ENCODE results near the gene FGFBP3.
A peak's percentile ranks its signal among the peaks of the same experiment; 100 is the strongest.

The FGFBP3 gene, protein sequence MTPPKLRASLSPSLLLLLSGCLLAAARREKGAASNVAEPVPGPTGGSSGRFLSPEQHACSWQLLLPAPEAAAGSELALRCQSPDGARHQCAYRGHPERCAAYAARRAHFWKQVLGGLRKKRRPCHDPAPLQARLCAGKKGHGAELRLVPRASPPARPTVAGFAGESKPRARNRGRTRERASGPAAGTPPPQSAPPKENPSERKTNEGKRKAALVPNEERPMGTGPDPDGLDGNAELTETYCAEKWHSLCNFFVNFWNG

DNA sequence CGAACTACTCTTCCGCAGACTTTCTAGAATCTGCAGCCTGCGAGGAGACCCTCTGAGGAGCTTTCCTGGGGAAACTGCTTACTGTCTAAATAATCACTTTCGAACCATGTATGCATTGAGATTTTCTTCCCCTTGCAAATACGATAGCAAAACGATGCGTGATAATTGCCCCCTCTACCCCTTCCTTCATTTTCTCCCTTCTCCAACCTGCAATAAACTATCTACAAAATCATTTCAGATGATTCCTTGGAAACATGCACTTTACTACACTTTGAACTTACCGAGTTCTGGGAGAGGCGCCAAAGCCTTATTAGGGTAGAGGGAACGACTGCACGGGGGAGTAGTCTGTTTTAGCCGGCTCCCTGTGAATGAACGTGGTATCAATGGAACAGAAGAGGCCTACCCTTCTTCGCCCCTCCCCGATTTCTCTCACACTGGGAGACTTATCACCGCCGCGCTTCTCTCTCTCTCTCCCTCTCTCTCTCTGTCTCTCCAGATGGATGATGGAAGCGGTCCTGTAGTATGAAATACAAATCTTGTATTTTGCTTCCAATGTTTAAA lies at the start of gene FGFBP3:
Gene FGFBP3, minus strand, starts transcription at position 370 of the 561 bp plus-strand sequence. CDS start 517 bp downstream, outside the sequence.
- DNase-seq (ENCODE audit: low read depth in 2 of 2) = no peak

DNA sequence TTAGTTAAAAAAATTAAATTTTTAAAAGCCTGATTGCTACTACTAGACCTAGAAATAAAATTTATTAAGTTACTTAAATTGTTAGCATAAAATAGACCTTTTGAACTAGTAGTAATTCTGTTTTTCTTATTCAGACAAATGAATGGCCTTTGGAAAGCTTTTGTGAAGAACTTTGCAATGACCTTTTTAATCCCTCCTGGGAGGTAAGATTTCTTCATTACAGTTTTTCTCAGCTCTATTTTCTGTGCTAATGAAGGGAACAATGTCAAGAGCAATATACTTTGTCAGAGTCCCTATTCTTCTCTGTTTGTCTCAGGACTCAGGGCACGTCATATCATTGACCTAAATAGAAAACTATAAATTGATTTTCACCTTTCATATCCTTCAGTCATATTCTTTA lies 47.8 kb upstream of the FGFBP3 start:
- DNase-seq (ENCODE audit: low read depth in 2 of 2) = no peak

DNA sequence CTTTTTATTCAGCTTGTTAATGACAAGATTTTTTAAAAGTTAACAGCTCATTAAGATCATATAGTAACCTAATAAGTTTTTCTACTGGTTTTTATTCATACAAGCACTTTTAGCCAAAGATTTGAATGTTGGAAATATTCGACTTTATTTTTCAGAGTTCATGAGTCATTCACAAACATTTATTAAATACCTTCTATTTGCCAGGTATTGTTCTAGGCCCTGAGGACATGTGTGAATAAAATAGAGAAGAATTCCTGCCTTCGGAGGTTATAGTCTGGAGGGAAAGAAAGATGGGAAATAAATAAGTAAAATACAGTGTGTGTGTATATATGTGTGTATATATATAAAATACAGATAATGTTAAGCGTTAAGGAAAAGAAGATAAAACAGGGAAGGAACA lies 45.8 kb upstream of the FGFBP3 start:
- no peak for DNase-seq (ENCODE audit: low read depth in 2 of 2)

DNA sequence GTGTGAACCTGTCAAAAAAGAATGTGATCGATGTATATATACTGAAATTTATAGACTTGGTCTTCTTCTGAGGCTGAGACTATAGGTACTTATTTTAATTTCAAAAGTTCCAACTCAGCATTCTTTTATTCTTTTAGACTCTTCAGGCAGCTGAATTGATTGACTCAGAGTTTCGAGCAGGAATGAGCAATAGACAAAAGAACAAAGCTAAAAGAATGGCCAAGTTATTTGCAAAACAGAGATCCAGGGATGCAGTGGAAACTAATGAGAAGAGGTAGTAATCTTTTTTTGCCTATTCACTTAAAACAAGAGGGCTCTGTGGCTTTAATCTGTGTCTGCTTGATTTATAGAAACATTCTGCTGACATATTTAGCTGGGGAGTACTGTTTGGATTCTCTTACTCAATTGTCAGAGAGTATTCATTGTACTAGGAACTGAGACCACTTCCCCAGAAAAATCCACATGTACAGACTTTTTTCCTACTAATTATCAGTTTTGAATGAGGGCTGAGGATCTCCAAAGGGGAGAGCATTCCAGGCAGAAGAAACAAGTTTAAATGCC lies 44.4 kb upstream of the FGFBP3 start:
- no peak for DNase-seq (ENCODE audit: low read depth in 2 of 2)

DNA sequence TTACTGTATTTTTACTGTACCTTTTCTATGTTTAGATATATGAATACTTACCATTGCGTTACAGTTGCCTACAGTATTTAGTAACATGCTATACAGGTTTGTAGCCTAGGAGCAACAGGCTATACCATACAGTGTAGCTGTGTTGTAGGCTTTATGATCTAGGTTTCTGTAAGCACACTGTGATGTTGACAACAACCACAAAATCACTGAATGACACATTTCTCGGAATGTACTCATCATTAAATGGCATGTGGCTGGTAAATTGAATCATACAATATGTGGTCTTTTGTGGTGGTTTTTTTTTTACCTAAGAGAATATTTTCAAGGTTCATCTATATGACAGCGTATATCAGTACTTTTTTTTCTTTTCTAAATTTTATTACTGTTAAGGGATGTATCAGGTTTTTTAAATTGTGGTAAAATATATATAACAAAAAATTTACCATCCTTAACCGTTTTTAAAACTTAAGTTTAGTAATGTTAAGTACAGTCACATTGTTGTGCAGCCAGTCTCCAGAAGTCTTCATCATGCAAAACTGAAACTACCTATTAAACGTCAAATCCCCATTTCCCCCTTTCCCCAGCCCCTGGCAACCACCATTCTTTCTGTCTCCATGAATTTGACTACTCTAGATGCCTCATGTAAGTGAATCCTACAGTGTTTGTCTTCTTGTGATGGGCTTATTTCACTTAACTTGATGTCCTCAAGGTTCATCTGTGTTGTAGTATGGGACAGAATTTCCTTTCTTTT lies 35.8 kb upstream of the FGFBP3 start:
- DNase-seq (ENCODE audit: low read depth in 2 of 2) = no peak

DNA sequence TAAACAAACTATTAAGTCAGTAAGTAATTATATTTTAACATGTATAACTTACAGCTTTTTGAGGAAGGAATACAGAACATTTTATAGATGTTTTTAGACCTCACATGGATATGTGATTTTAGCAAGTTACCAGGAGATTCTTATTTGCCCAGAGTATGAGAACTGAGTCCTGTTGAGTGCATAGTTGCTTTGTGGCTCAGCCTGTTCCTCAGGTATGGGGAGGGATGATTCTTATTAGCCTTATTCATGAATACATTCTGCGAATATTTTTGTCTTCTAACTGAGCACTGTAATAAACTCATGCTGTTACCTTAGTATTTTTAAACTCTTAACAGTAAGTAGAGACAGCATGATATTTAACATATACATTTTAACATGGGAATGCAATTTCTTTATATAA lies 32.1 kb upstream of the FGFBP3 start:
- DNase-seq (ENCODE audit: low read depth in 2 of 2) = no peak

DNA sequence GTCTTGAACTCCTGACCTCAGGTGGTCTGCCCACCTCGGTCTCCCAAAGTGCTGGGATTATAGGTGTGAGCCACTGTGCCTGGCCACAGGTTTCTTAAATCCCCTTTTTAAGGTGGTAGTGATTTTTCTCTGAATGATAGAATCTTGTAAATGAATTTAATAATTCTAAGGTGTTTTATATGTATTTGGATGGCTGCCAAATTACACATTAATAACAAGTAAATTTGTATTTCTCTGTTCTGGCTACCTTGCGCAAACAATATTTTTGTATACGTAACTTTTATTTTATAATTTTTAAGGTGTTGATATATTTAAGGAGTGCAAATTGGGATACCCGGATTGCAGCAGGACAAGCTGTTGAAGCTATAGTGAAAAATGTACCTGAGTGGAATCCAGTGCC lies 30.4 kb upstream of the FGFBP3 start:
- no peak for DNase-seq (ENCODE audit: low read depth in 2 of 2)

DNA sequence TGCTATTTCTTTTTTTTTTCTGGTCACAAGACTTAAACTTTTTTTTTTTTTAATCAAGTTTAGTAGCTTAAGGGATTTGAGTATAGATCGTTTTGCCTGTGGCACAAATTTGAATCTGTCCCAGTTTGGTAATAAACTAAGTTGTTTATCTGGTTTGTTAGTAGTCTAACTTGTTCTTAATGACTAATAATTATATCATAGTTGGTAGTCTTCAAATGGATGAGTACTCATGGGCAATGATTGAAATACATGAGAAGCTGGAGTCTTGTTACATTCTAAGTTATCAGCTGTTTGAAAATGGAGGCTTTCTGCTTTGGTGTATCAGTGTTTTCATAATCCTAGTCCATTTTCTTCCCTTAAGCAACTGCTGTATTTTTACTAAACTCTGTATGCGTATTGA lies 26.6 kb upstream of the FGFBP3 start:
- no peak for DNase-seq (ENCODE audit: low read depth in 2 of 2)

DNA sequence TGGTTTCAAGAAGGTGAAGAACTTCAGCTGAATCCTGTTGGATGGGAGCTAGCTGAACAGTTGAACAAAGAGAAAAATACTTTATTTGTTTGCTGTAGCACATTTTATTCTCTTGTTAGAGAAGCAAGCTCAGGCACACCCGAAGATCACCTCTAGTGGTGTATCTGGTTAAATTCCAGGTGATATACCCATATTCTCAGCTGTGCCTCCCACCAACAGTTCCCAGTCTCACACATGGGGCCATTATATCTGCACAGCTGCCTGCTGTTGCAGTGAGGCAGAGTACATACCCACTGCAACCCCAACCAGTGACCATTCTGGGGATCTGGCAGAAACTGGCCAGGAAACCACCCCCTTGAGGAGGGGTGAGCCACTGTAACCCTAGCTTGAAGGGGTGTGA lies 23.5 kb upstream of the FGFBP3 start:
- DNase-seq (ENCODE audit: low read depth in 2 of 2) = no peak

DNA sequence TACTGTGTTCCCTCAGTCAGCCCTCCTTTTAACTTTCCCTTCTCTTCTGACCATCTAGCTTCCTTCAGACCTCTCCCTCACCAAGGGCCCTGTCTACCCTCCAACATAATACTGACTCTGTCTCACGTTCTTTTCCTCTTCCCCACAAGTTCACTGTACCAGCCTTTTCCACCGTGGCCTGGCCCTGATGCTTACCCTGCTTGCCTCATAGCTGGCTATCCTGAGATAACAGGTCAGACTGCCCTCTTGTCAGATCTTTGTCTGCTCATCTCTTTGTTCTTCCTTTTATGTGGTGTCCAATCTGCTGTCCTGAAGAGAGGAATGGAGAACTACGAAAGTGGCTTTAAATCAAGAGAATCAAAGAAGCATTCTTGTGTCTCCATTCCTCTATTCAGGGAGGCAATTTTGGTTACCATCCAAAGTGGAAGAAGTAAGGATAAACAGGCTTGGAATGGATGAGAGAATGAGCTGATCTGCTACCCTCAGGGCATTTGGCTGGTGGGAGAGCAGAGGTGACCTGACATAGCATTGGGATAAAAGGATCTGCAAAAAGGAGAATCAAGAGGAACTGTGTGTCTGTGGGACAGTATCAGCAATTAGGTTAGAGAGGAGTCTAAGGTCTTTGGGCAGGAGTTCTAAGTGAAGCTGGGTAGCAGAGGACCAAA lies 22.4 kb upstream of the FGFBP3 start:
- no peak for DNase-seq (ENCODE audit: low read depth in 2 of 2)

DNA sequence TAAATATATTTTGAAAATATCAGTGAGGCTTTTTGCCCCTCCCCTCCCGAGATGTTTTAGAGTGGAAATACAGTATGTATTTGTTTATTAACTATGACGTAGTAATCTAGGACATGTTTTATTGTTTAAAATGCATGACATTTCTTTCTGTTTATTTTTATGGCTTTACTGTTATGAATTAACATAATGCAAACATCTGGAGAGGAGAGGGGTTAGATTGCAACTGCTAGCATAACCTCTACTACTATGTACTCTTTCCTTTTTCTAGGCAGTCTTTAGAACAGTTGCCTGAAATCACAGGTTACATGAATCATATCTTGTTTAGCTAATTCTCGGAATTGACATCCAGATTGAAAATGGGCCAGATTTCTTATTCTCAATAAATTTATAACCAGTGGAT lies 21.7 kb upstream of the FGFBP3 start:
- no peak for DNase-seq (ENCODE audit: low read depth in 2 of 2)

DNA sequence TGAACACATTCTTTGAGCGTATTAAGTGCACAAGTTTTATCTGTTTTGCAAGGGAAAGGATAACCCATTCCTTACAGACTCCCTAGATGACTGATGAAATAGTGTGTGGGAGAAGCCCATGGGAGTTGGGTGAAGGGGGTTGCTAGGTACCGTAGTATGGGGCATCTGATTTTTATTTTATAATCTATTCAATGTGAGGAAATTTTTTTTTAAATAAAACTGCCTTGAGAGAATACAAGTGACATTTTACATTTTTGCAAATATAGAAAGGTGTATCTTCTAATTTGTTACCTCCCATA lies 15.7 kb upstream of the FGFBP3 start:
- no peak for DNase-seq (ENCODE audit: low read depth in 2 of 2)

DNA sequence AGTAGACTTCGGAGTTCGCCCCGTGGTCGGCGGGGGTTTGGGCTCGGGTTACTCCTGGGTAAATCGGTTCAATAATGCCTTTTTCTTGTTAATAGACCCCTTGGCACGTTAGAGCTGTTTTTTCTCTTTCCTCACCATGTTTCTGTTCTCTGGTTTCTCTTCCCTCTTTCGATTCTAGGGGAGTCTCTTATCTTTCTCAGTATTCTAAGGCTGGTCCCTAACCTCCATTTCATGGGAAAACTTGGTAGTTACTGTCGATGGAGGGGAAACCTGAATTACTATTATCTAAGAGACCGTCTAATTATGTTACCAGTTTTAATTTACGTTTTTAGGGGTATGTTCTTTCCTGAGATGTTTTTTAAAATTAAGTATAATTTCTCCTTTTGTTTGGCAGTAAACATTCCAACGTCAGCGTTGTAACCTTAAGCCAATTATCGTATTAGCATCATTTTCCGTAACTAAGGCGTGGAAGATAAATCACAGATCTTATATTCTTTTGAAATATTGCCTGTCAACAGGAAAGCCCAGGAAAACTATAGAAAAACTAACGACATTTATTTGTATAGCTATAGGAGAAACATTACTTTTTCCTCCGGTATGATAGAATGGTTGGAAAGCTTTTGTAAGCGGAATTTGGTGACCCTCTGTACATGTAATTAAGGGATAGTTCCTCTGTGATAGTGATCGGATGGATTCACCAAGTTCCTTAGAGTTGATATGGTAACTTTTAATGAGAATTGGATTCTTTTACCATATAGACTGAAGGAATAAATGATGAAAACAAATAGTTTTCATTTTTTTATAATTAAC lies 15.1 kb upstream of the FGFBP3 start:
- no peak for DNase-seq (ENCODE audit: low read depth in 2 of 2)

DNA sequence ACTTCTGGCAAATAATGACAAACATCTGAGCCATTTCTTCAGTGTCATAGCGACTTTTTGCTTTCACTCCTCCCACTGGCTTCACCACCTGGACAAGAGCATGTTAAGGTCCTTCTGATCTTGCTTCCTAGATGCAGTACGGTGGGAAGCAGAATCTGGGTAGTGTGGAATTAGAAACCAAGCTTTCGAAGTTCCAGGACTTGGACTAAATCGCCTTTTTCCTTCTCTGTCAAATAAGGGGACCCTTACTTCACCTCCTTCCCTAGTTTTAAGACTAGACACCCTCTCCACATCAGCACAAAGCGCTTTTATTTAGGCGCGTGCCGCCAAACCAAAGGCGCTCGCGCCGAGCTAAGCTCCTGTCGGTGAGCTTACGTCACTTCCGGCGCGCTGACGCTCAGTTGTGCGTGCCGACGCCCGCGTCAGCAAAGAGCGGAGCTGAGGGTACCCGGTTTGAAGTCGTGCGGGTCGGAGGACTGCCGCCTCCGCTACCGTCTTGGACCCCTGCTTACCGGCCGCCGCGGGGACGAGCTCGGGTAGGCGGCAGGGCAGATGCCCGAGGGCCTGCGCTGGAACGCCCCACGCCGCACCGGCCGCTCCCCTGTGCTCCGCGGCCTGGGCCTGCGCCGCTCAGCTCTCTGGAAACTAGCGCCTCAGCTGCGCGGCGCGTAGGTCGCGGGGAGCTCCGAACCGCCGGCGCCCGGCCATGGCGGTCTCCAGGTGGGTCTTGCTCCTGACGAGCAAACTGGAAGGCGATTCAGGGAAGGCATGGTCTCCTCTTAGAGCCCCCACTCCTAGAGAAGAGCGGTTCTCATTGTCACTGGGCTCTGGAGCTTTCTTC lies 14.3 kb upstream of the FGFBP3 start, which contains the start of gene BTAF1:
Gene BTAF1, plus strand, starts transcription at position 400 of the 841 bp plus-strand sequence. Its CDS starts 307 bp downstream, at position 707.
- DNase-seq (ENCODE audit: low read depth in 2 of 2) = peak; percentile 63 to 81

DNA sequence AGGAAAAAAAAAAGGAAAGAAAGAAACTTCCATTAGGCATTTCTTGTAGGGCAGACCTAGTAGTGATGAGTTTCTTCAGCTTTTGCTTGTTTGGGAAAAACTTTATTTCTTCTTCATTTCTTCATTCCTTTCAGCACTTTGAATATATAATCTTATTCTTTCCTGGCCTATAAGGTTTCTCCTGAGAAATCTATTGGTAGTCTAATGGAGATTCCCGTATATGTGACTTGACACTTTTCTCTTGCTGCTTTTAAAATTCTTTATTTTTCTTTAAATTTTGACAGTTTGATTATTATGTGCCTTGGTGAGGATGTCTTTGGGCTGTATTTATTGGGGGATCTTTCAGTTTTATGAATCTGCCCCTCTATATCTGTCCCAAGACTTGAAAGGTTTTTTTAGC lies 10.4 kb upstream of the FGFBP3 start:
- DNase-seq (ENCODE audit: low read depth in 2 of 2) = no peak

DNA sequence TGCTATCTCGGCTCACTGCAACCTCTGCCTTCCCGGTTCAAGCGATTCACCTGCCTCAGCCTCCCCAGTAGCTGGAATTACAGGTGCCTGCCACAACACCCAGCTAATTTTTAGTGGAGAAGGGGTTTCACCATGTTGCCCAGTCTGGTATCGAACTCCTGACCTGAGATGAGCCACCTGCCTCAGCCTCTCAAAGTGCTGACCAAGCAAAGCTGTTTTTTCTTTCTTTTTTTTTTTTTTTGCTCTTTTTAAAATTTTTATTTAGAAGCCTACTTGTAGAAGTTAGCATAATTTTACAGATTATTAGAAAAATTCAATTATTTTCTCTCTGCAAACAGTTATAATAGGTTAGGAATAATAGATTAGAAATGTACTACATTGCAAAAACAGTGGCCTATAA lies 1.2 kb upstream of the FGFBP3 start:
- DNase-seq (ENCODE audit: low read depth in 2 of 2) = no peak

DNA sequence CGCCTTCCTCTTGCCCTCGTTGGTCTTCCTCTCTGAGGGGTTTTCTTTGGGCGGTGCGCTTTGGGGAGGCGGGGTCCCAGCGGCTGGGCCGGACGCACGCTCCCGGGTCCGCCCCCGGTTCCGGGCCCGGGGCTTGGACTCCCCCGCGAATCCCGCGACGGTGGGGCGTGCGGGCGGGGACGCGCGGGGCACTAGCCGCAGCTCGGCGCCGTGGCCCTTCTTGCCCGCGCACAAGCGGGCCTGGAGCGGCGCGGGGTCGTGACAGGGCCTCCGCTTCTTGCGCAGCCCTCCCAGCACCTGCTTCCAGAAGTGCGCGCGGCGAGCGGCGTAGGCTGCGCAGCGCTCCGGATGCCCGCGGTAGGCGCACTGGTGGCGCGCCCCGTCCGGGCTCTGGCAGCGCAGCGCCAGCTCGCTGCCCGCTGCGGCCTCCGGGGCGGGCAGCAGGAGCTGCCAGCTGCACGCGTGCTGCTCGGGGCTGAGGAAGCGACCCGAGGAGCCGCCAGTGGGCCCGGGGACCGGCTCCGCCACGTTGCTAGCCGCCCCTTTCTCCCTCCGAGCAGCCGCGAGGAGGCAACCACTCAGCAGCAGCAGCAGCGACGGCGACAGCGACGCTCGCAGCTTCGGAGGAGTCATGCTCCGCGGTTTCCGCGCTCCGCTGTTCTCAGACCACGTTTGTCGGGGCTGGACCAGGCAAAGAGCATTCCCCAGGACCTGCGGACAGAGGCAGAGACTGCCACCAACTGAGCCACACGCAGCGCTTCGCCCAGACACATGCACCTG lies 759 bp downstream of the FGFBP3 start:
- peak; percentile 15 to 53 for DNase-seq (ENCODE audit: low read depth in 2 of 2)

DNA sequence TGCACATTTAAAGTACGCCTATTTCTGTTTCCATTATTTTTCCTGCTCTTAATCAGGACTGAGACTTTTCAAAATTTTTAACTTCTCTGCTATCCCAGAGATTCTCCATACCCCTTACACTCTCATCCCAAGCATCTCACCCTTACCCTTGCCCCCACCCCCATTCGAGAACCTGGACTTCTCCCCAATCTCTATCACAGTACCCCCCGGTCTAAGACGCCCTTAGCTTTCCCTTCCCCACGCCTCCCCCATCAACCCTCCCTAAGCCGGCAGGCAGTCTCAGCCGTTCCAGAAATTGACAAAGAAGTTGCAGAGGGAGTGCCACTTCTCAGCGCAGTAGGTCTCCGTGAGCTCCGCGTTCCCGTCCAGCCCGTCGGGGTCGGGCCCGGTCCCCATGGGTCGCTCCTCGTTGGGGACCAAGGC lies 1.4 kb downstream of the FGFBP3 start:
- no peak for DNase-seq (ENCODE audit: low read depth in 2 of 2)

DNA sequence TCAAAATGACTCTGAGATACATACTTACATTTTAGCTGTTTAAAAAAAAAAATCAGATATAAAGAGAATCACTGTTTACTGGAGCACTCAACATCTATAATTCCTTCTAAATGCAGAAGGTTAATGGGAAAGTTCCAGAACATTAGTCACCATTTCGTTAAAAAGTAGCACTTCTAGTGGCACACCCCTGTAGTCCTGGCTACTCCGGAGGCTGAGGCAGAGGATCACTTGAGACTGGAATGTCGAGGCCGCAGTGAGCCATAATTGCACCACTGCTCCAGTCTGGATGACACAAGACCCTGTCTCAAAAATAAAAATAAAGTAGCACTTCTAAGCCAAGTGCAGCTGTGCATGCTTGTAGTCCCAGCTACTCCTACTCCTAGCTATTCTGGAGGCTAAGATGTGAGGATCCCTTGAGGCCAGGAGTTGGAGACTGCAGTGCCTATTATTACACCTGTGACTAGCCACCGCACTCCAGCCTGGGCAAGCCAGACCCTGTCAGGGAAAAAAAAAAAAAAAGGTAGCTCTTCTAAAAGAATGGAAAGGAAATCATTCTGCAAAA lies 2.2 kb downstream of the FGFBP3 start:
- DNase-seq (ENCODE audit: low read depth in 2 of 2) = no peak
